C1 segment of cervical spinal cord (tissue), 14 donors: ENCODE data around the gene TIMM44.
A peak's percentile ranks its signal among the peaks of the same experiment; 100 is the strongest.
"Not testable (repeated sequence)": the region's sequence is repeated elsewhere in the genome, so short reads cannot be mapped to it uniquely, and the experiment has no call there.

Experiments
- DNase-seq, 14 donors: peaks; one replicate each; lab custom pipeline; 2025; lab: John Stamatoyannopoulos, UW

The TIMM44 gene

DNA sequence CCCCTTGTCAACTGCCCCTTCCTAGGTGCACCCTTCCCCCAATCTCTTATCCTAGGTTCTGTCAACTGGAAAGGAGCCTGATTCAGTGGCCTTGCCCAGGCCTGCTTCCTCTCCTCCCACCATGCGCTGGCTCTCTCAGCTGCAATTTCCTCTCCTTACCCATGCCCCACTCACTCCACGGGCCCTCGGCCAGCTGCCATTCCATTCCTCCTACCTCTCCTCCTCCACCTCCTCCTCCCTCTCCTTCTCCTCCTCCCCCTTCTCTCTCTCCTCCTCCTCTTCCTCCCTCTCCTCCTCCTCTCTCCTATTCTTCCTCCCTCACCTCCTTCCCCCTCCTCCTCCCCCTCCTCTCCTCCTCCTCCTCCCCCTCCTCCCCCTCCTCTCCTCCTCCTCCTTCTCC lies 9.6 kb upstream of the TIMM44 start:
- peak in 1 of 14 donors; percentile 69 for DNase-seq

DNA sequence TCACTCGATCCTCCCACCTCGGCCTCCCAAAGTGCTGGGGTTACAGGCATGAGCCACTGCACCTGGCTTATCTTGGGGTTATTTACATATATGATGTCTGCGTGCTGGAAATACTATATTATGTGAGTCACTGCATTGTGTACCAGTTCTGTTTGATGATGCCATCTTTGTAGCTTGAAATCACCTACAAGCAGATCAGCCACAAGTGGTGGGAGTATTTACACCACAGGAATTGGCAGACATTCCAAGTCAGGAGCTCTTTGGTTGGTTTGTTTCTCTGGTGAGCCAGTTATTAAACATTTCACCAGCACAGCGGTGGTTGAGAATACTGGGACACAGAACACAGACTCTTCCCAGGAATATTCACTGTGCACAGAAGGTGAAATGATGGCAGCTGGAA lies 4.5 kb upstream of the TIMM44 start:
- no peak for DNase-seq

- peak in 12 of 14 donors; percentile 64 to 85 (median 77) for DNase-seq
These were observed 803 bp upstream of the TIMM44 start for GRCh38 chr19:7944177-7944761.

DNA sequence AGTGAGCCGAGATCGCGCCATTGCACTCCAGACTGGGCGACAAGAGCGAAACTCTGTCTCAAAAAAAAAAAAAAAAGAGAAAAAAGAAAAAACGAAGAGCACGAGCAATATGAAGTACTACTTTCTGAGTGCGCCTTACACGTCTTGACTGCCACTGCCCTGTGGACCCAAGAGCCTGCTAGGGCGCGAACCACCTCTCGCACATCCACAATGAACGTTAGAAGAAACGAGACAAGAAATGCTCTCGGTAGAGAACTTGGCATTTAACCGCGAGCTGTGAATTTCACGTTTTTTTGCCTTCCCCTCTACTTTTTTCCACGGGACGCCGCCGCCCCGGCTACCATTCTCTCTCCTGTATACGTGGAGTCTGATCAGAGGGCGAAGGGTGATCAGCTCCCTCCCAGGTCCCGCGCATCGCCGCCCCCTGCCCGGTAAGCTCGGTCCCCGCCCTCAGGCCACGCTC lies 454 bp downstream of the TIMM44 start:
- no peak for DNase-seq

DNA sequence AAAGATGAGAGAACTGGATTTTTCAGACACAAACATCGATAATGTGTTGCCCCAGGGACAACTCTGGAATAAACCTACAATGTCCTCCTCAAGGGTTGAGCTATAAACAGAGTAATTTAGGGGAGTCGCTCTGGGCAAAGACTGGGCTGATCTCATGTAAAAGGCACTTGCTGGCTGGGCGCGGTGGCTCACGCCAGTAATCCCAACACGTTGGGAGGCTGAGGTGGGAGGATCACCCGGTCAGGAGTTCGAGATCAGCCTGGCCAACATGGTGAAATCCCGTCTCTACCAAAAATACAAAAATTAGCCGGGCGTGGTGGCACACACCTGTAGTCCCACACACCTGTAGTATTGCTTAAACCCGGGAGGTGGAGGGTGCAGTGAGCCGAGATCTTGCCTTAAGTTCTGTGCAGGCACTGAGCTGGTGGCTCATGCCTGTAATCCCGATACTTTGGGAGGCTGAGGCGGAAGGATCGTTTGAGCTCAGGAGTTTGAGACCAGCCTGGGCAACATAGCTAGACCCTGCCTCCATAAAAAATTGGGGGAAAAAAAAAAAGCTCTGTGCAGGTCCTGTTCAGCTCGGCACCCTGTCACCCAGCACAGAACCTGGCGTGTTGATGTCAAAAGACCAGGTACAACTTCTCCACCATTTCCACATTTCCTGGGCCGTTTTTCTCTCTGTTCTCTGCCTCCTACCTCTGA lies 1.4 kb downstream of the TIMM44 start:
- no peak for DNase-seq

GRCh38 chr19:7940841-7941240 lies 2.6 kb downstream of the TIMM44 start:
- no peak for DNase-seq

- no peak for DNase-seq
These were observed 8.7 kb downstream of the TIMM44 start for GRCh38 chr19:7934766-7935165.

DNA sequence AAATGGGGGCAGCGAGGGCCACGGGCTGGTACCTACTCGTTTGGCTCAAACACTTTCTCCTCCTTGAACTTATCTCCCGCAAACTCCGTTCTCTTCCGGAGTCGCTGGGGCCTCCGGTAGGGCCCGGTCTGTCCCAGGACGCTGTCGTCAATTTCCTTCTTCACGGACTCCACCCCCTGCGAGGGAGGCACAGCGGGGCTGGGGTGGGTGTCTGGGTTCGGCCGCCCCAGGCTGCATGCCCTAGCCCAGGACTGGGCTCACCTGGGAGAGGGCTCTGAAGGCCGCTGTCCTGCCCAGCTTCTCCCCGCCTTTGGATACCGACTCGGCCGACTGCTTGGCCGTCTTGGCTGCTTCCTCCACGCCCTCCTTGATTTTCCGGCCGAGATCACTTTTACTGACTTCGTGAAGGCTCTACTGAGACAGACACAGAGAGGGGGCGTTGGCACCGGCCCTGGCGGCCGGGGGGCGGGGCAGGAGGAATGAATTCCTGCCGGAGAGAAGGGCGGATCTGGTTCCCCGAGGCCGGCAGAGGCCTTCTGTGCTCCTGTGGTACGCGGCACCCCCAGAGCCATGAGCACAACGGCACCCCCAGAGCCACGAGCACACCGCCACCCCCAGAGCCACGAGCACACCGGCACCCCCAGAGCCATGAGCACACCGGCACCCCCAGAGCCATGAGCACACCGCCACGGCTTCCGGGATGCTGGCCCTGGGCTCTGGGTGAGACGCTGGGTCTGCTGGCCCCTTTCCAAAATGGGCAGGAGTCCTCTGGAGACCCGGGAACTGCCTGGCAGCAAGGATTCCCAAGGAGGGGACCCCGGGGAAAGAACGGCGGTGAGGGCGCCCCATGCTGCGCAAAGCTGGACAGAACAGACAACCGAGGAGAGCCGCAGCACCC lies 9.4 kb downstream of the TIMM44 start:
- DNase-seq = no peak

- no peak for DNase-seq
These were observed 10.1 kb downstream of the TIMM44 start for GRCh38 chr19:7933411-7933810.

DNA sequence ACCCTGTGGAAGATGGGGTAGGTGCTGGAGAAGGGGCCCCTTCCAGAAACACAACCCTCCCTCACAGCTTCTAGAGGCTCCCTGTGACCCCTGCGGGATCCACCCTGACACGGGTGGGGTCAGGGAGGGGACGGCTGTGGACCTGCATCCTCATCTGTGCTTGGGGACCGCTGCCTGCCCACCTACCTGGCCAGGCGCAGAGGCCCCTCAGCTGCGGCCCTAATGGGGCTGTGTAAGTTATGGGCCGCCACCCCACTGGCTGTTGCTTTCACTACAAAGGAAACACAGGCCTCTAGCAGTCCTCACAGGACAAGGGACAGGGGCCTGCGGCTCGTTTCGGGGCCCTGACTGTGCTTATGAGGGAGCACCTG lies 10.6 kb downstream of the TIMM44 start:
- DNase-seq = no peak

DNA sequence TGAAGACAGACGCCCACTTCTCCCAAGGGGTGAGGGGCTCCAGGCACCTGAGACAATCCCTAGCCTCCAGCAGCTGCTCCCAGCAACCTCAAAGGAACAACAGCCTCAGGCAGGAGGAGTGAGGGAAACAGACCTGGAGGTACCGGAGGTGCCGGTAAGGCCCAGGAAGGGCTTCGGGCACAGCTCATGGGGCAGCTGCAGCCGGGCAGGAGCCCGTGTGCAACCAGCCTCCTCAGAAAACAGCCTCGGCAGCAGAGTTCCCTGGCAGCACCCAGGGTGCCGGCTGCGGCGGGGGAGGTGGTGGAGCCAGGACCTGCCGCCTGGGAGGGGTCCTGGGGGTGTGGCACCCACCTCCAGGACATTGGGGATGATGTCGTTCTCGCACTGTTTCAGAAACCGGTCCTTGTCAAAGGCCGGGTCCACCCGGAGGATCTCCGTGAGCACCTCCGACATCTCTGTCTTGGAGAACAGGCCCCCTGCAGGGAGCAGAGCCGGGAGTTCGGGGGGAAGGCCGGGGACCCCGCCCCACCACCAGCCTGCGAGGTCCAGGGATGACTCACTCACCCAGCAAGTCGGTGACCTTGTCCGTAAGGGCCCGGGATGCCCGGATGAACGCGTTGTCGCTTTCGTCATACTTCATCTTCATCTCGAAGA lies 11.1 kb downstream of the TIMM44 start:
- DNase-seq = no peak

DNA sequence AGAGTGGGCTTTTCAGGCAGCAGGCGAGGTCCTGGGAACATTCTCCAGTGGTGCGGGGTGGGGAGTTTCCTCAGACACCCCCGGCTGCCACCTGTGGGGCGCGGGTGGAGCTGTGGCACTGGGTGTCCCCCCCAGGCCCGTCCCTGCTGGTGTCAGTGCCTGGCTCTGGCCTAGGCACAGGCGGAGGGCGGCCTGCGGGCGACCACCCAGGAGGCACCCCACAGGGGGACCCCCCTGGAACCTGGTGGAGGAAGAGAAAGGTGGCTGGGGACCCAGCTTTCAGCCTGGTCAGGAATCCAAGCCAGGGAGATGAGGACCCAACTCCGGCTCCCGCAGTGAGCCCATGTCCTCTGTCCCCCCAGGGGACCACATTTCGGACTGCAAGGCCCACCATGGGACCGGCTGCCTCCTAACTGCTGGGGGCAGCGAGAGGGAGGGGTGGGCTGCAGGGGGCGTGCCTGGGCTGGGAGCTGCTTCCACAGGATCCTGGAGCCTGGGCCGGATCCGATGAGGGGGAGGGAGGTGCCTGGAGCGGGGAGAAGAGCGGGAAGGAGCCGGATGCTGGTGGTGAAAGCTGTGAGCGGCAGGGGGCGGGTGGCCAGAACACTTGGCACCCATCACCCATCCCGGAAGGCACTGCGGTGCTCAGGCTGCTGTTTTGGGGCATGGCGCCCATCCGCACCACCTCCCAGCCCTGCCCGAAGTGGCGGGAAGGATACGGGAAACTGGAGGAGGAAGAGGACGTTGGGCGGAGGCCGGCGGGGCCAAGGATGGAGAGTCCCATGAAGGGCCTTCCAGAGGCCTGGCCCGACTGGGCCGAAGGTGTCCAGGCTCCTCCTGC lies 12.0 kb downstream of the TIMM44 start:
- no peak for DNase-seq

DNA sequence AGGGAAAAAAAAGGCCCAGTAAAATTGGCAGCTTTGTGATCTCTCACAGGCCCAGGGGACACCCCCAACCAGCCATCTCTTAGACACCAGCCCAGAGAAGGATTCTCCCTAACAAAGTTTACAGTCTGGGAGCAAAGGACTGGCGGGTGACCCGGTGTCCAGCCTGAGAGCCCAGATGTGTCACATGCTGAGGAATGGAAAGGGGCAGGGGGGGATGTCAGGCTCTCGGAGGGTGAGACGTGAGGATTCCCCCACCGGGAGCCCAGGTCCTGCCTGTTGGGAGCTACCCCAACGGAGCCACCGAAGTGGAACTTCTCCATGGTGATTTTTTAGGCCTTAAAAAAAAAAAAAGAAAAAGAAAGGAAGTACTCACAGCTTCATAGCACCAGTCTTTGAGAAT lies 12.7 kb downstream of the TIMM44 start:
- DNase-seq = no peak

DNA sequence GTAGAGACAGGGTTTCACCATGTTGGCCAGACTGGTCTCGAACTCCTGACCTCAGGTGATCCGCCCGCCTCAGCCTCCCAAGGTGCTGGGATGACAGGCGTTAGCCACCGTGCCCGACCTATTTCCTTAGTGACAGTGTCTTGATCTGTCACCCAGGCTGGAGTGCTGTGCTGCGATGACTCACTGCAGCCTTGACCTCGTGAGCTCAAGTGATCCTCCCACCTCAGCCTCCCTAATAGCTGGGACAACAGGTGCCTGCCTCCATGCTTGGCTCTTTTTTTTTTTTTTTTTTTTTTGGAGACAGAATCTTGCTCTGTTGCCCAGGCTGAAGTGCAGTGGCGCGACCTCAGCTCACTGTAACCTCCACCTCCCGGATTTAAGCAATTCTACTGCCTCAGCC lies 13.4 kb downstream of the TIMM44 start:
- not testable (repeated sequence) for DNase-seq

DNA sequence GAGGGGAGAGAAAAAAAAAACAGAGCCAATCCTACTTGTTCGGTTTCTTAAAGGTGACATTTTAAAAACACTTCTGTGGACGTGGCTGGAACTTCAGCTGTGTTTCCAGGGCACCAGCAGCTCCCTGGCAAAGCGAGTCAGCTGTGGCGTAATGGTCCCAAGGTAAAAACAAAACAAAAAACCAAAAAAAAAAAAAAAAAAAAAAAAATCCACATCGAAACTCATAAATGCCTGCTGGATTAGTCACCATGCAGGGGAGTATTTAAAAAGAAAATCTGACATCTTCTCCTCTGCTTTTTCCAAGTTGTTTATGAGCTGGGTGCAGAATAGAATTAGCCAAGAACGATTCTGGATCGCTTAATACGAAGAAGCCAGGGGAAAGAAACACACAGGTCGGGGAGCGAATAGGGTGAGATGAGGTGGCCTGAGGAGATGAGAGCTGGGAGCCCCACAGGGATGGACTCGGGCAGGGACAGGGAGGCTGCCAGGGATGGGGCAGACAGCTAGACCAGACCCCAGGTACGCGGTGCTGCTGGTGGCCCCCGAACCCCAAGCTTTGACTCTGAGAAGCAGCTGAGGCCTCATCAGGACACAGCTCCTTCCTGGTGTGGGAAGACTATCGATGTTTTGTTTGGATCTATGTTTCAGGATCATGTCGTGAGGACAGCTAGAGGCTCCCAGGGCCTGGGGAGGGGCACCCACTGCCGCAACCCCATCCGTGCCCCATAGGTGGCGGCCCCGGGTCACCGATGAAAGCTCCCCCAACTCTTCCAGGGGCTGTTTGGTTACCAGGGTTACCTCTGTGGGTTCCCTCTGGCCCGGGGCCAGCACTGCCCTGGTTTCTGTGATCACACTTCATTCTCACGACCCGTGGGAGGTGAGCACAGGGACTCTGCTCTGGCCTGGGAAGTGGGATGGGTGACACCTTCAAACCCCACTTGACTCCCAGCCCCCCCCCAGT lies 14.4 kb downstream of the TIMM44 start:
- DNase-seq = no peak

DNA sequence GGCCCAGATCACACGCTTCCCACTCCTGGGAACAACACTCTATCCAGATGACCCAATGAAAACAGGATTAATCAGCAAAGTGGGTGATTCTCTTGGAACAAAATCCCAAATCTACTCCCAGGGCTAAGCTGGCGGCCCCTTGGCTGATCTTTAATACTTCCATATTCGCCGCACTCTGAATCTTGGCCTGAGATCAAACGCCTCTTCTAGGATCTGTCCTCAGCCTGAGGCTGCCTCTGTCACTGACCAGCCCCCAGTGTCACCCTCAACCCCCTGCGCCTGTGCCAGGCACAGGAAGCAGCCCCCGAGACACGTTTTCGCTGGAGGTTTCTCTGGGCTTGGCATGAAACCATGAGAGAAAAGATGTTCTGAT lies 15.1 kb downstream of the TIMM44 start:
- DNase-seq = no peak

DNA sequence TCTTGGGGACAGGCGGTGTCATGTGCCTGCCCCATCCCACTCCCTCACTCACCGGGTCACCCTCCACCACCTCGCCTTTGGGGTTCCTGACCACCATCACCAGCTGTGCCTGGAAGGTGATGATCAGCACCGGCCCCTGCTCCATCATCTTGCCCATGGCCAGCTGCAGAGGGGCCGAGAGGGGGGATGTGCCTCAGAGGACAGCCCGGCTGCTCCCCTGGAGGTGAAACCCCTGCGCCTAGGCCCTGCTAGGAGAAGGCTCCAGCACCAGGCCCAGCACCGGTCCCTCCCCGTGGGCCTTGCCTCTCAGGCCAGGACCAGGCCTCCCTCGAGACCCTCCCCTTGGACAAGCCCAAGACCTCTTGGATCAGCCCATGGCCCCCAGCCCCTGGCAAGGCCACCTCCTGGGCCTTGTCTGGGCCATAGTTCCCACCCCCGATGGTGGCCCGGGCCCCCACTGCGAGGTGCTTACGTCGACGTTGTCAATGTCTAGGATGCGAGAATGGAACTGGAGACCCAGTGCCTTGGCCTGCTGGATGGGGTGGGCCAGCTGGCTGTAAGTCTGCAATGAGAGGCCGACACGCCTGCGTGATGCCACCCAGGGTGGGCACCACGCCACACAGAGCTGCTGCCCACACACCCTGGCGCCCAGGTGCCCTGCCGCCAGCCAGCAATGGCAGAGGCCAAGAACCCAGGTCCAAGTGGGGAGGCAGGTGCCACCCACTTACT lies 15.7 kb downstream of the TIMM44 start:
- DNase-seq = no peak

GRCh38 chr19:7926727-7927604 lies 16.5 kb downstream of the TIMM44 start:
- DNase-seq = no peak
